ENCODE data around the gene CSNK1D. TPM values are rescaled to one million over a fixed set of nuclear protein-coding genes. Genes with fewer than 3 reads are reported as not detected.
A peak's percentile ranks its signal among the peaks of the same experiment; 100 is the strongest.

Gene CSNK1D
- total and polyA plus RNA-seq, 2 donors (not counting 1 experiment from before 2014, with no cell fraction given), result 196 to 241 TPM

GRCh38 chr17:82245134-82246039, 28.1 kb downstream of the CSNK1D start:
- intact Hi-C loops (cut with micrococcal nuclease), result no loop called here
- Histone ChIP-seq H3K4me1 (ENCODE audit: control insufficient read depth in 2 of 2, insufficient read depth in 2 of 2, low read length in 2 of 2) (peaks cover 3 to 22% of the 10 kb centered on the region in 2 donors), H3K27me3 (replicated peaks in 1 of 4; ENCODE audit: control extremely low read depth in 1 of 4, control insufficient read depth in 3 of 4, insufficient read depth in 4 of 4, low read length in 3 of 4) (no peaks in the 10 kb centered on the region), H3K27ac (ENCODE audit: low read length in 2 of 2) (no peak overlapping the region), H2AFZ (ENCODE audit: insufficient read depth, low read depth, low read length, poor library complexity, severe bottlenecking) (no peak overlapping the region), H4K20me1 (ENCODE audit: control insufficient read depth, insufficient read depth, low read length, poor library complexity, severe bottlenecking) (peaks cover 100% of the 10 kb centered on the region), H3K4me2 (replicated peaks; ENCODE audit: low read depth, low read length, poor library complexity, severe bottlenecking) (no peak overlapping the region), H3K4me3 (ENCODE audit: control extremely low read depth in 1 of 5, extremely low read depth in 1 of 5, insufficient read depth in 1 of 5, low read depth in 2 of 5, low read length in 4 of 5) (no peak overlapping the region), H3K9ac (ENCODE audit: low read length) (no peak overlapping the region), H3K79me2 (ENCODE audit: control insufficient read depth, insufficient read depth, low read length) (peaks cover 85% of the 10 kb centered on the region), H3K9me3 (ENCODE audit: control extremely low read depth in 1 of 3, control insufficient read depth in 2 of 3, insufficient read depth in 1 of 3, low read length in 2 of 3) (peaks cover 0 to 4% (median 0%) of the 10 kb centered on the region in 3 donors), H3K36me3 (replicated peaks in 1 of 2; ENCODE audit: control extremely low read depth in 1 of 2, control insufficient read depth in 1 of 2, extremely low read depth in 1 of 2, insufficient read depth in 2 of 2, low read length in 1 of 2) (peaks cover 0 to 81% of the 10 kb centered on the region in 2 experiments)
- Mint-ChIP-seq H3K4me3 (no peak overlapping the region), H3K27me3 (no peaks in the 10 kb centered on the region), H3K27ac (peak overlapping the region; percentile 82), H3K9me3 (ENCODE audit: insufficient read depth) (no peaks in the 10 kb centered on the region), H3K4me1 (peaks cover 36% of the 10 kb centered on the region)
- no peak for ATAC-seq (ENCODE audit: low read depth)
- POLR2A ChIA-PET, result no interaction called here
- no peak for TF ChIP-seq EZH2 (IDR thresholded peaks at IDR 0.05; ENCODE audit: borderline replicate concordance, insufficient read depth, low read depth, low read length, poor library complexity, severe bottlenecking)
- no peak for TF ChIP-seq CTCF (IDR thresholded peaks at IDR 0.05)
- WGBS (ENCODE audit: insufficient coverage), result 97% methylated on average over 45 of the region's 47 CpGs
- peak; percentile 27 for DNase-seq
- CTCF ChIA-PET, result interaction anchor here (1.1 to 1.3 kb wide), 2 partner anchors 56 to 58 kb away, joined by 3 read pairs; no protein-coding TSS in a partner anchor

All from B cell (primary cell).